ENCODE measurements around the gene TBC1D2. TPM values are rescaled to one million over a fixed set of nuclear protein-coding genes. Genes with fewer than 3 reads are reported as not detected.

Gene TBC1D2
- total RNA-seq, 2 donors from 2014 or later, result 3.3 to 4.7 TPM

- ATAC-seq (no peak), DNase-seq (no peak)
- Histone ChIP-seq H3K4me3 (no peak overlapping the region), H3K9me3 (no peaks in the 10 kb centered on the region), H3K27ac (no peak overlapping the region), H3K4me1 (no peaks in the 10 kb centered on the region), H3K36me3 (replicated peaks in 1 of 2; ENCODE audit: insufficient read depth in 1 of 2, low read depth in 2 of 2) (no peaks in the 10 kb centered on the region), H3K27me3 (no peaks in the 10 kb centered on the region)
- WGBS, 2 donors, result 85 to 89% methylated on average over 16 to 17 of the region's 18 CpGs
- intact Hi-C loops (cut with DNase I), result no loop called here
- TF ChIP-seq CTCF (IDR thresholded peaks at IDR 0.05) (no peak), POLR2A (IDR thresholded peaks at IDR 0.05) (no peak)
Observed at GRCh38 chr9:98290411-98290810, 35.0 kb upstream of the TBC1D2 start.

GRCh38 chr9:98289614-98290201 is 34.3 kb upstream of the TBC1D2 start:
- no peaks in the 10 kb centered on the region for H3K27me3 ChIP-seq
- H3K27ac ChIP-seq, result no peak overlapping the region
- H3K9me3 ChIP-seq, result no peaks in the 10 kb centered on the region
- DNase-seq (no peak), ATAC-seq (no peak)
- no peak overlapping the region for H3K4me3 ChIP-seq
- TF ChIP-seq CTCF (IDR thresholded peaks at IDR 0.05) (no peak), POLR2A (IDR thresholded peaks at IDR 0.05) (no peak)
- no peaks in the 10 kb centered on the region for H3K4me1 ChIP-seq
- WGBS, 2 donors, result 65 to 68% methylated on average over 9 to 12 of the region's 12 CpGs
- H3K36me3 ChIP-seq (replicated peaks in 1 of 2; ENCODE audit: insufficient read depth in 1 of 2, low read depth in 2 of 2), result no peaks in the 10 kb centered on the region
- intact Hi-C loops (cut with DNase I), result no loop called here

- H3K9me3 ChIP-seq, result no peaks in the 10 kb centered on the region
- intact Hi-C loops (cut with DNase I), result no loop called here
- H3K27me3 ChIP-seq, result no peaks in the 10 kb centered on the region
- H3K36me3 ChIP-seq (replicated peaks in 1 of 2; ENCODE audit: insufficient read depth in 1 of 2, low read depth in 2 of 2), result no peaks in the 10 kb centered on the region
- H3K4me1 ChIP-seq, result no peaks in the 10 kb centered on the region
- TF ChIP-seq CTCF (IDR thresholded peaks at IDR 0.05), result no peak
- no peak for TF ChIP-seq POLR2A (IDR thresholded peaks at IDR 0.05)
- 58 to 60% methylated on average over 4 to 5 of the region's 5 CpGs for WGBS, 2 donors
- H3K4me3 ChIP-seq, result no peak overlapping the region
- no peak overlapping the region for H3K27ac ChIP-seq
- no peak for DNase-seq
- ATAC-seq, result no peak
Observed at GRCh38 chr9:98288881-98289280, 33.4 kb upstream of the TBC1D2 start.

- no peaks in the 10 kb centered on the region for H3K4me1 ChIP-seq
- no peak overlapping the region for H3K4me3 ChIP-seq
- no peaks in the 10 kb centered on the region for H3K9me3 ChIP-seq
- ATAC-seq, result no peak
- H3K36me3 ChIP-seq (replicated peaks in 1 of 2; ENCODE audit: insufficient read depth in 1 of 2, low read depth in 2 of 2), result no peaks in the 10 kb centered on the region
- intact Hi-C loops (cut with DNase I), result no loop called here
- no peak overlapping the region for H3K27ac ChIP-seq
- no peak for DNase-seq
- TF ChIP-seq POLR2A (IDR thresholded peaks at IDR 0.05), result no peak
- TF ChIP-seq CTCF (IDR thresholded peaks at IDR 0.05), result no peak
- 91% methylated on average over 4 of the region's 4 CpGs for WGBS, 2 donors
- no peaks in the 10 kb centered on the region for H3K27me3 ChIP-seq
Observed at GRCh38 chr9:98287384-98287783, 31.9 kb upstream of the TBC1D2 start.

- WGBS, 2 donors, result 50 to 53% methylated on average over 4 of the region's 4 CpGs
- no peak for DNase-seq
- no peak overlapping the region for H3K4me3 ChIP-seq
Observed at GRCh38 chr9:98285446-98285845, 30.0 kb upstream of the TBC1D2 start.

More at GRCh38 chr9:98285446-98285845, 30.0 kb upstream of the TBC1D2 start:
- Histone ChIP-seq H3K27me3 (no peaks in the 10 kb centered on the region), H3K36me3 (replicated peaks in 1 of 2; ENCODE audit: insufficient read depth in 1 of 2, low read depth in 2 of 2) (no peaks in the 10 kb centered on the region), H3K27ac (no peak overlapping the region), H3K9me3 (no peaks in the 10 kb centered on the region), H3K4me1 (no peaks in the 10 kb centered on the region)
- intact Hi-C loops (cut with DNase I), result no loop called here
- no peak for TF ChIP-seq CTCF (IDR thresholded peaks at IDR 0.05)
- TF ChIP-seq POLR2A (IDR thresholded peaks at IDR 0.05), result no peak
- no peak for ATAC-seq

Data from body of pancreas (tissue), 4 donors.